Caco-2 (cell line): ENCODE data around the gene MADCAM1. TPM values are rescaled to one million over a fixed set of nuclear protein-coding genes. Genes with fewer than 3 reads are reported as not detected.

ENCODE experiments used
- BruUV-seq: library from RNA; stranded (reverse); fragments of 400-500 nt; replicated peaks from 2 replicates; lab custom pipeline; 2021; lab: Mats Ljungman, UMichigan
- CTCF ChIA-PET: fragments of 300-600 bp; sonication (Branson Sonifier 250); formaldehyde crosslinking; loops from one replicate; lab custom pipeline; 2022; ENCODE audit warnings: antibody characterized with exemption; lab: Charles Lee
- POLR2A ChIA-PET: fragments of 300-600 bp; sonication (Branson Sonifier 250); formaldehyde crosslinking; loops from one replicate; lab custom pipeline; 2022; ENCODE audit warnings: antibody characterized with exemption; lab: Charles Lee
- DNase-seq, 2 experiments: peaks; one replicate each; pipeline versions ENCODE4 v3.0.0 to v3.0.0-alpha.2; 2020 to 2022
- H3K27me3 ChIP-seq: replicated peaks from 2 replicates; pipeline ENCODE4 v1.6.0; 2011; ENCODE audit warnings: low read length; ENCODE audit not compliant: control insufficient read depth, insufficient read depth
- H3K36me3 ChIP-seq: 2 replicates; pipeline ENCODE4 v1.5.1; 2011; ENCODE audit warnings: low read length; ENCODE audit not compliant: control insufficient read depth, insufficient read depth
- H3K4me1 ChIP-seq: fragments of 250-450 bp; sonication (Bioruptor Pico); 2 replicates; pipeline ENCODE4 v1.5.1; 2020; ENCODE audit warnings: mild to moderate bottlenecking
- H3K4me3 ChIP-seq: 2 replicates; pipeline ENCODE4 v1.5.1; 2011; ENCODE audit warnings: low read depth, mild to moderate bottlenecking, control low read depth, low read length
- H3K9me3 ChIP-seq: fragments of 250-450 bp; sonication (Bioruptor Pico); 2 replicates; pipeline ENCODE4 v1.5.1; 2020; ENCODE audit warnings: mild to moderate bottlenecking, moderate library complexity
- H3K27ac Mint-ChIP-seq: one replicate; pipeline ENCODE4 v1.8.0; 2022; ENCODE audit warnings: mixed read lengths; ENCODE audit not compliant: unreplicated experiment
- H3K27me3 Mint-ChIP-seq: one replicate; pipeline ENCODE4 v1.8.0; 2022; ENCODE audit warnings: mixed read lengths; ENCODE audit not compliant: insufficient read depth, unreplicated experiment
- H3K36me3 Mint-ChIP-seq: one replicate; pipeline ENCODE4 v1.8.0; 2022; ENCODE audit warnings: mild to moderate bottlenecking, mixed read lengths; ENCODE audit not compliant: insufficient read depth, unreplicated experiment
- H3K4me1 Mint-ChIP-seq: one replicate; pipeline ENCODE4 v1.8.0; 2022; ENCODE audit warnings: low read depth, mixed read lengths; ENCODE audit not compliant: unreplicated experiment
- H3K4me3 Mint-ChIP-seq: one replicate; pipeline ENCODE4 v1.8.0; 2022; ENCODE audit warnings: mild to moderate bottlenecking, moderate library complexity, mixed read lengths; ENCODE audit not compliant: unreplicated experiment
- H3K9me3 Mint-ChIP-seq: one replicate; pipeline ENCODE4 v1.8.0; 2022; ENCODE audit warnings: mixed read lengths; ENCODE audit not compliant: unreplicated experiment
- intact Hi-C: fragments of 100-400 bp; cut with micrococcal nuclease; formaldehyde crosslinking; loops from one replicate; pipeline ENCODE4 v1.10.0; 2022; ENCODE audit not compliant: unreplicated experiment
- total RNA-seq: library from RNA; stranded (reverse); gene quantifications from 2 replicates; pipeline ENCODE4 v1.2.3, GENCODE V29; 2022
- TF ChIP-seq, protein P1 (sequence below), 2 experiments: fragments of 200-600 bp in 1 of 2; IDR thresholded peaks; 1 replicate in 1 of 2; 2 replicates in 1 of 2; pipeline versions ENCODE4 v1.5.1 to v1.8.0; 2011 to 2022; ENCODE audit warnings: antibody characterized with exemption in 1 of 2, control low read depth in 1 of 2, inconsistent platforms in 1 of 2, low read depth in 1 of 2, low read length in 1 of 2, mild to moderate bottlenecking in 1 of 2, moderate library complexity in 1 of 2; ENCODE audit not compliant: insufficient read depth in 1 of 2, severe bottlenecking in 1 of 2, unreplicated experiment in 1 of 2

MADCAM1 gene
- total RNA-seq, 1 experiment from 2014 or later: 0.73 TPM

GRCh38 chr19:539429-540030 is 43.2 kb downstream of the MADCAM1 start:
- Mint-ChIP-seq H3K36me3 (peaks cover 42% of the 10 kb centered on the region), H3K27me3 (no peaks in the 10 kb centered on the region), H3K4me1 (no peaks in the 10 kb centered on the region), H3K9me3 (no peaks in the 10 kb centered on the region), H3K27ac (no peak overlapping the region), H3K4me3 (no peak overlapping the region)
- Histone ChIP-seq H3K4me1 (no peaks in the 10 kb centered on the region), H3K4me3 (no peak overlapping the region), H3K9me3 (no peaks in the 10 kb centered on the region), H3K27me3 (no peaks in the 10 kb centered on the region), H3K36me3 (peaks cover 1% of the 10 kb centered on the region; the same call in 1 of the 2 replicates)
- no TSS peak for BruUV-seq
- POLR2A ChIA-PET: no interaction called here
- CTCF ChIA-PET: no interaction called here
- TF ChIP-seq, protein P1, sequence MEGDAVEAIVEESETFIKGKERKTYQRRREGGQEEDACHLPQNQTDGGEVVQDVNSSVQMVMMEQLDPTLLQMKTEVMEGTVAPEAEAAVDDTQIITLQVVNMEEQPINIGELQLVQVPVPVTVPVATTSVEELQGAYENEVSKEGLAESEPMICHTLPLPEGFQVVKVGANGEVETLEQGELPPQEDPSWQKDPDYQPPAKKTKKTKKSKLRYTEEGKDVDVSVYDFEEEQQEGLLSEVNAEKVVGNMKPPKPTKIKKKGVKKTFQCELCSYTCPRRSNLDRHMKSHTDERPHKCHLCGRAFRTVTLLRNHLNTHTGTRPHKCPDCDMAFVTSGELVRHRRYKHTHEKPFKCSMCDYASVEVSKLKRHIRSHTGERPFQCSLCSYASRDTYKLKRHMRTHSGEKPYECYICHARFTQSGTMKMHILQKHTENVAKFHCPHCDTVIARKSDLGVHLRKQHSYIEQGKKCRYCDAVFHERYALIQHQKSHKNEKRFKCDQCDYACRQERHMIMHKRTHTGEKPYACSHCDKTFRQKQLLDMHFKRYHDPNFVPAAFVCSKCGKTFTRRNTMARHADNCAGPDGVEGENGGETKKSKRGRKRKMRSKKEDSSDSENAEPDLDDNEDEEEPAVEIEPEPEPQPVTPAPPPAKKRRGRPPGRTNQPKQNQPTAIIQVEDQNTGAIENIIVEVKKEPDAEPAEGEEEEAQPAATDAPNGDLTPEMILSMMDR (IDR thresholded peaks at IDR 0.05; ENCODE audit: insufficient read depth in 1 of 2, low read depth in 1 of 2, low read length in 1 of 2, severe bottlenecking in 1 of 2, unreplicated experiment in 1 of 2): no peak
- no peak for DNase-seq
- intact Hi-C loops: no loop called here

- no TSS peak for BruUV-seq
- H3K27me3 Mint-ChIP-seq: no peaks in the 10 kb centered on the region
- POLR2A ChIA-PET: no interaction called here
Measured at GRCh38 chr19:540867-541637, 44.8 kb downstream of the MADCAM1 start.

GRCh38 chr19:541699-542098 is 45.4 kb downstream of the MADCAM1 start:
- Histone ChIP-seq H3K27me3 (no peaks in the 10 kb centered on the region), H3K9me3 (no peaks in the 10 kb centered on the region), H3K4me3 (no peak overlapping the region), H3K36me3 (no peaks in the 10 kb centered on the region), H3K4me1 (no peaks in the 10 kb centered on the region)
- Mint-ChIP-seq H3K36me3 (peaks cover 32% of the 10 kb centered on the region), H3K9me3 (no peaks in the 10 kb centered on the region), H3K4me1 (no peaks in the 10 kb centered on the region), H3K27ac (no peak overlapping the region), H3K27me3 (no peaks in the 10 kb centered on the region), H3K4me3 (no peak overlapping the region)
- TF ChIP-seq, protein P1 (IDR thresholded peaks at IDR 0.05; ENCODE audit: insufficient read depth in 1 of 2, low read depth in 1 of 2, low read length in 1 of 2, severe bottlenecking in 1 of 2, unreplicated experiment in 1 of 2): no peak
- CTCF ChIA-PET: interaction anchor here (0.5 kb wide), 1 partner anchor 24 kb away, joined by 3 read pairs; no protein-coding TSS in a partner anchor
- intact Hi-C loops: no loop called here
- POLR2A ChIA-PET: interaction anchor here (0.6 kb wide), 1 partner anchor 8 kb away, joined by 3 read pairs; no protein-coding TSS in a partner anchor
- BruUV-seq: TSS peak; percentile 20
- no peak for DNase-seq

More at GRCh38 chr19:540867-541637, 44.8 kb downstream of the MADCAM1 start:
- no peaks in the 10 kb centered on the region for H3K4me1 Mint-ChIP-seq
- no peak overlapping the region for H3K4me3 Mint-ChIP-seq
- CTCF ChIA-PET: no interaction called here
- H3K9me3 Mint-ChIP-seq: no peaks in the 10 kb centered on the region
- H3K4me1 ChIP-seq: no peaks in the 10 kb centered on the region
- DNase-seq: no peak
- H3K27me3 ChIP-seq: no peaks in the 10 kb centered on the region
- no peaks in the 10 kb centered on the region for H3K36me3 ChIP-seq
- H3K36me3 Mint-ChIP-seq: peaks cover 34% of the 10 kb centered on the region
- H3K4me3 ChIP-seq: no peak overlapping the region
- intact Hi-C loops: no loop called here
- no peaks in the 10 kb centered on the region for H3K9me3 ChIP-seq
- no peak overlapping the region for H3K27ac Mint-ChIP-seq
- TF ChIP-seq, protein P1 (IDR thresholded peaks at IDR 0.05; ENCODE audit: insufficient read depth in 1 of 2, low read depth in 1 of 2, low read length in 1 of 2, severe bottlenecking in 1 of 2, unreplicated experiment in 1 of 2): no peak
